ENCODE results near the gene DNER. TPM values are rescaled to one million over a fixed set of nuclear protein-coding genes. Genes with fewer than 3 reads are reported as not detected.

Gene DNER
- total RNA-seq, result 44.3 TPM

GRCh38 chr2:229714080-229714735, at the start of gene DNER:
TSS of gene DNER (minus strand) at chr2:229714555. CDS start at chr2:229714423, 132 bp downstream.

Small RNA genes within 50 kb of the gene (small RNA-seq; reads per million reads assigned to genes)
- not detected for gene RNU7-9P (ENCODE audit: low replicate concordance)

Other genes with a start within 250 kb of the DNER start
- gene TRIP12, start 207.5 kb upstream of the DNER start, total RNA-seq, result 211 TPM
- gene FBXO36, start 207.9 kb upstream of the DNER start, total RNA-seq, result 7.2 TPM

All from metanephros (tissue), 2 donors.